H1 (cell line): ENCODE measurements around the gene MYO1D. TPM values are rescaled to one million over a fixed set of nuclear protein-coding genes. Genes with fewer than 3 reads are reported as not detected.

ENCODE experiments used
- GTF2F1 ChIP-seq: IDR thresholded peaks from 2 replicates; pipeline ENCODE4 v1.6.1; 2012; ENCODE audit warnings: low read depth, low read length, improper control_type of control experiment, borderline replicate concordance
- polyA plus RNA-seq, 7 experiments: library from polyadenylated mRNA; depleted of rRNA in 3 of 7; stranded (reverse) in 5 of 7; unstranded in 2 of 7; fragments of >200 nt in 5 of 7; fragments of 200-250 nt in 2 of 7; gene quantifications; 1 replicate in 5 of 7; 2 replicates in 1 of 7; 4 replicates in 1 of 7; pipeline versions ENCODE4 v1.2.1 to v1.2.3, GENCODE V29; 2011 to 2013; ENCODE audit warnings: missing spikeins in 2 of 7, mixed read lengths in 2 of 7
- total RNA-seq: library from RNA; stranded (reverse); fragmentation: NEBNext Ultra II Directional; extraction: Animal tissue kit (Norgen Biotek cat#: 25700); gene quantifications from 2 replicates; pipeline ENCODE4 v1.2.1, GENCODE V29; 2021

MYO1D gene
- total and polyA plus RNA-seq, 2 of the 8 experiments (the other 6 are each of a cell fraction or from before 2014, with no cell fraction given) = 6.5 to 25.4 TPM

DNA sequence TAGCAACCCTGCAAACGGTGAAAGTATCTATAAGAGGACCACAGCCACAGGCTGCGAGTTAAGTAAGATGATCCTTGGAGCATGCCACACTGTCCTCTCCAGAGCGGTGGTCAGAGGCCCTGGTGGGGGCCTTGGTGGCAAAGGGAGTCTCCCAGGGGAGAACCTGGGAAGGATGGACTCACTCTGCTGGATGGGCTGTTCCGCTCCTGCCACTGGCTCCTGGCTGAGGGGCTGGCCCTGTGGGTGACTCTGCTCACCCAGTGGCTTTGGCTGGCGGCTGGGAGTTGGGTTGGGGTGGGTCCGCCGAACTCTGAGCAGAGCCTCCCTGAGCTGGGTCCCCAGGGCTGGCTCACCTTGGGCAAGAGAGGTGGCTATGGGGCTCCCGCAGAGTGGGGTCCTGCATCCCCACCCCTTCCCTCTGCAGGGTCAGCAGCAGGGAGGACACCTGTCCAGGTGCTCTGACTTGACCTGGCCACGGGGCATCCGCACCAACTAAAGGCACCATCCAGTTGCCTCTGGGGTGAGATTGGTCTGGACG is 382.9 kb downstream of the MYO1D start (continued):
- no peak for TF ChIP-seq GTF2F1
